ENCODE results near the gene OSR1.

OSR1 gene

DNA sequence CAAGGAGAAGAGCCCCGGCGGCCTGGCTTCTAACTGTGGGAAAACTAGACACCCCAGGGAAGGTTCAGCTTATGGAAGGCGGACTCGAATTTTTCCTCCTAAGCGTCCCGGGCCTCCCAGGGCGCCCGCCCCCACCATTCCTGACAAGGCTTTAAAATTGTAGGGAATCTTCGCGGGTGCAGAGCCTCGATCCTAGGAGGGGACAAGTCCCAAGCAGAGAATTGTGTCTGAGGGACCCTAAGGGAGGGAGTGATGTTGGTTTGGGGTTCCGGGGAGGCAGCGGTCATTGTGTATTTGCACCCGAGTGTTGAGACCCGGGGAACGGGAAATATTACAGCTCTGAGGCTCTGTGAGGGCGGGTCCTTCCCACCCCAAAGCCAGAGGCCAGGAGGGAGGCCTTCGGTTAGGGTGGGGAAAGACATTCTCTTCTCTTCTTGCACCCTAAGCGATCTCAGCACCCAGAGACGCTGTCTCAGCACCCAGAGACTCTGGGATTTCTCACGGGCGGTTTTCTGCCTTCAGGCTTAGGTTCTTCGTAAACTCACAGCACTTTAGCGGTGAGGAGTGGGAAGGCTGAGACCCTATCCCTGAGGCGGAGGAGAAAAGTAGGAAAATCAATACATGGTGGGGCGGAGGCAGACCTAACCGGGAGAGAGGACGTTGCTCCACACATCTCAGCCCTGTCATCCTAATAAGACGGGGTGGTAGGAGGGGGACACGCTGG is 7.6 kb downstream of the OSR1 start:
- no peak overlapping the region for H3K4me3 ChIP-seq (ENCODE audit: control insufficient read depth, low read depth, low read length)
- TF ChIP-seq, protein P1, sequence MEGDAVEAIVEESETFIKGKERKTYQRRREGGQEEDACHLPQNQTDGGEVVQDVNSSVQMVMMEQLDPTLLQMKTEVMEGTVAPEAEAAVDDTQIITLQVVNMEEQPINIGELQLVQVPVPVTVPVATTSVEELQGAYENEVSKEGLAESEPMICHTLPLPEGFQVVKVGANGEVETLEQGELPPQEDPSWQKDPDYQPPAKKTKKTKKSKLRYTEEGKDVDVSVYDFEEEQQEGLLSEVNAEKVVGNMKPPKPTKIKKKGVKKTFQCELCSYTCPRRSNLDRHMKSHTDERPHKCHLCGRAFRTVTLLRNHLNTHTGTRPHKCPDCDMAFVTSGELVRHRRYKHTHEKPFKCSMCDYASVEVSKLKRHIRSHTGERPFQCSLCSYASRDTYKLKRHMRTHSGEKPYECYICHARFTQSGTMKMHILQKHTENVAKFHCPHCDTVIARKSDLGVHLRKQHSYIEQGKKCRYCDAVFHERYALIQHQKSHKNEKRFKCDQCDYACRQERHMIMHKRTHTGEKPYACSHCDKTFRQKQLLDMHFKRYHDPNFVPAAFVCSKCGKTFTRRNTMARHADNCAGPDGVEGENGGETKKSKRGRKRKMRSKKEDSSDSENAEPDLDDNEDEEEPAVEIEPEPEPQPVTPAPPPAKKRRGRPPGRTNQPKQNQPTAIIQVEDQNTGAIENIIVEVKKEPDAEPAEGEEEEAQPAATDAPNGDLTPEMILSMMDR (conservative IDR thresholded peaks at IDR 0.05; ENCODE audit: control insufficient read depth, insufficient read depth, low read depth, low read length), result no peak
- DNase-seq (ENCODE audit: low read depth), result no peak

DNA sequence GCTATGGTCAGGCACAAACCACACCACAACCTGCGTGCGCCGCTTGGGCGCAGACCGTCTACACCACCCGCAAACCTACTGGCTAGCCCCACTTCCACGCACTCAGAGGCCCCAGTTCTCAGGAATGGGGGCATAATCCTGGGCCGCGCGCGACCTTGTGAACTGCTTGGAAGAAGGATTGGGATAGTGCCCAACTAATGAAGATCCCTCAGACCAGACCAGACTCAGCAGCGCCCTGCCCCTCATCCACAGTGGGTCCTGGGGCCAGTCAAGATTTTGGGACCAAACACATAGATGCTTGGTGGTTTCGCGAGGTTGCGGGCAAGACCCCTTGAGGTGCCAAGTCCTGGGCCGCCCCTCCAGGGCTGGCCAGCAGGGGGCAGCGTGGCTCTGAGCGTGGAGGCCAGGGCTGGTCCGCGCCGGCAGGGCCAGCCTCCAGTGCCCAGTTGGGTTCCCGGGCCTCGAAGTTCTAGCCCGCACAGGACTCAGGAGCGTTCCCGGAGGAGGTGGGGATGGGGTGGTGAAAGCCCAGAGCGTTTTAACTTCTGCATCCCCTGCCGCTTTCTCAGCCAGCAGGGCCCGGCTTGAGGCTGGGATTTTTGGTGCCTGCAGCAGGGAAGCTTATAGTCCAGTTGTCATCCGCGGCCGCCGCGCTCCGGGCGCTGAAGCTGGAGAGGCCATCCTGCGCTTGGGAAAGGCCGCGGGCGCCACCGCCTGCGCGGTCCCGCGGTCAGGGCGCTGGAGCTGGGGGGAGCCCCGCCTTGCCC is 8.3 kb downstream of the OSR1 start:
- TF ChIP-seq, protein P1 (conservative IDR thresholded peaks at IDR 0.05; ENCODE audit: control insufficient read depth, insufficient read depth, low read depth, low read length), result peak; percentile 42
- no peak overlapping the region for H3K4me3 ChIP-seq (ENCODE audit: control insufficient read depth, low read depth, low read length)
- no peak for DNase-seq (ENCODE audit: low read depth)

DNA sequence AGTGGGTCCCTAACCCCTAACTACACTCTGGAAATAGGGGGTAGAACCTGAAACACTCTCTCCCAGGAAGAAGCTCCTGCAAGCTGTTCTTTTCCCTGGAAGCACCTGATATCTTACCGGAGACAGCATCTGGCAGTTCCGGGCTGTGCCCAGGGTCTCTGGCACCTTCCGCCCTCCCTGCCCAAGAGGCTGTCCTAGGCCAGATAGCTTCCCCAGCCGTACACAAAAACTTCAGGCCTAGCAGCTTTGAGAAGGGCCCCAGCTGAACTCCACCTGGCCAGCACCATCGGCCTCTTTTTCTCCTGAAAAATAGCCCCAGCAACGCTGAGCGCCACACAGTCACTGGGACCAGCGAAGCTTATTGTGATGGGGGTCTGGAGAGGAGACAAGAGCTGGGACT is 9.7 kb downstream of the OSR1 start:
- peak overlapping the region; percentile 75 for H3K4me3 ChIP-seq (ENCODE audit: control insufficient read depth, low read depth, low read length)
- no peak for DNase-seq (ENCODE audit: low read depth)
- TF ChIP-seq, protein P1 (conservative IDR thresholded peaks at IDR 0.05; ENCODE audit: control insufficient read depth, insufficient read depth, low read depth, low read length), result no peak

DNA sequence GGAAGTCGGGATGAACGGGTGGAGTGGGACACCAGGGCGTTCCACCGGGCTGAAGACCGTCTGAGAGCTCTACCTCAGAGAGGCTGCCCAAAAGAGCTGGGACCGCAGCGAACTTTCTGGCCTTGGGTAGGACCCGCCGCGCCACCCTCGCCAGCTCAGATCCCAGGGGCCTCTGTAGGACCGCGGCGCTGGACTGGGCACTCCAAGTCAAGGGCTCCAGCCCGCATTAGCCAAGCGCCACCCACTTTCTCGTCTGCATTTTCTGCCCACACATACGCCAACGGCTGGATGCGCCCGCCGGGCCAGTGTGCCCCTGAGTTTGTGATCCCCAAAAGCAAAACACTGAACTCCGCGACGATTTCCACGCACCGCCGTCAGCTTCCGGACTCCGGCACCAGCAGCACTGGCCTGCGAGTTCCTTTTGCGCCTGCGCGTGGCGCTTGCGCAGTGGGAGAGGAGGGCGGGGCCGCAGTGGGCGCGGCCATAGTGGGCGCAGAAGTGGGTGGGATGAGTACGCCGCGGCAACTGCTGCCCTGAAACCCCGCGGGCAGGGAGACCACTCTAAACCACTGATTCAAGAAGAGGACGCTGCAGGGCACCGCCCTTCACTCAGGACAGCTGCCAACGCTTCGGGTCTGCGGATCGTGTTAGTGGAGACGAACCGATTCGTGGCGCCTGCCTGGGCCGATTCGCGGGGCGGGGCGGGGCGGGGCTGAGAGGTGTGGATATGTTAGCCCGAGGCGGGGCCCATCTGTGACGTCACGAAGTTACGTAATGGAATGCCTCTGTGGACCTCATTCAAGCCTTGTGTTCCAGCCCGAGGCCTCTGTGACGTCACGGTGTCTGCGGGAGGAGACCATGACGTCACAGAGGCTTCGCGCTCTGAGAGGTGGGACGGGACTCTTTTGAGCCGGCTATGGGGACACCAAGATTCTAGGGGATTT is 10.5 kb downstream of the OSR1 start:
- peak overlapping the region; percentile 75 for H3K4me3 ChIP-seq (ENCODE audit: control insufficient read depth, low read depth, low read length)
- TF ChIP-seq, protein P1 (conservative IDR thresholded peaks at IDR 0.05; ENCODE audit: control insufficient read depth, insufficient read depth, low read depth, low read length), result no peak
- peak; percentile 99 for DNase-seq (ENCODE audit: low read depth)

DNA sequence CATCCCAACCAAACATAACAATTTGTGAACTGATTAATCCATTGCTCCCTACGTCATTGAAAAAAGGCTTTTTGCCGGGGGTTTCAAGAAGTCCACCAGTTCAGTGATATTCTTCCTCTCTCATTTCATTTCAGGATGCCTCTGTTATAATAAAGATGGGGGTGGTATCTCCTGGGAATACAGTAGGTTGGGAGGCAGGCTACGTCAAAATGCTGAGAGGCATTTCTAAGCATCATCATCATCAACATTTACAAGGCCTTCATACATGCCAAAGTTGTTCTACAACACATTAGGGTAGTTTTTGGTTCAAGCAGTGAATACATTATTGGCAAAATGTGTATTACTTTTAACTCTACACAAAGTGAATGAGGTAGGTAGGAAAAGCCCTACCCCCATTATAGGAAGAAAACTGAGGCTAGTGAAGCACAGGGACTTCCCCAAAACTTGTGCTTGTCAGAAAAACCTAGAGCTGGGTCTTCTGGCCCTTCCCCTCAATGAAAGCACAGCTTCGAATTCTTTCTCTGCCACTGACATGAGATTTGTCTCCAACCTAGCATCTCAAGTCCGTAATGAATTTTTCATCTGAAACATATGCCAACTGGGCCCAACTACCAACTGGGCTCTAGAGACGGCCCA is 11.3 kb downstream of the OSR1 start:
- DNase-seq (ENCODE audit: low read depth), result no peak
- H3K4me3 ChIP-seq (ENCODE audit: control insufficient read depth, low read depth, low read length), result peak overlapping the region; percentile 75
- TF ChIP-seq, protein P1 (conservative IDR thresholded peaks at IDR 0.05; ENCODE audit: control insufficient read depth, insufficient read depth, low read depth, low read length), result no peak

DNA sequence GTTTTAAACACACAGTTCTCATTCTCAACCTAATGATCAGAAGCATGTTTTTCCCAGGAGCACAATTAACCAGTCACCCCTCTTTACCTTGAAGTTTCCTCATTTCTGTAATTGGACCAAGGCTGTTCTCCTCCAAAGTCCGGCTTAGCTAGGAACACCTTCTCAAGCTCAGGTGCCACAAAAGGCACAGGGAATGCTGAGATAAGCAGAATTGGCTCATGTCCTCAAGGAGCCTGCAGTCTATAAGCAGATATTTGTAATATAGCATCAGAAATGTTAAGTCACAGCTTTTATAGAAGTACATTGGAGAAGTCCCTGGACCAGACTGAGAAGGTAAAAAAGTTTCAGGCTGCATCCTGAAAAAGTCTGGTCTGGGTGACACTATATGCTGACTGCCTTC is 20.7 kb downstream of the OSR1 start:
- no peak overlapping the region for H3K4me3 ChIP-seq (ENCODE audit: control insufficient read depth, low read depth, low read length)
- TF ChIP-seq, protein P1 (conservative IDR thresholded peaks at IDR 0.05; ENCODE audit: control insufficient read depth, insufficient read depth, low read depth, low read length), result no peak
- no peak for DNase-seq (ENCODE audit: low read depth)
